GM03348 (cell line): Measurements from ENCODE around the gene C3.
A peak's percentile ranks its signal among the peaks of the same experiment; 100 is the strongest.

Experiments used
- DNase-seq: peaks from one replicate; pipeline ENCODE4 v3.0.0; 2012; ENCODE audit warnings: low spot score

C3 gene

DNA sequence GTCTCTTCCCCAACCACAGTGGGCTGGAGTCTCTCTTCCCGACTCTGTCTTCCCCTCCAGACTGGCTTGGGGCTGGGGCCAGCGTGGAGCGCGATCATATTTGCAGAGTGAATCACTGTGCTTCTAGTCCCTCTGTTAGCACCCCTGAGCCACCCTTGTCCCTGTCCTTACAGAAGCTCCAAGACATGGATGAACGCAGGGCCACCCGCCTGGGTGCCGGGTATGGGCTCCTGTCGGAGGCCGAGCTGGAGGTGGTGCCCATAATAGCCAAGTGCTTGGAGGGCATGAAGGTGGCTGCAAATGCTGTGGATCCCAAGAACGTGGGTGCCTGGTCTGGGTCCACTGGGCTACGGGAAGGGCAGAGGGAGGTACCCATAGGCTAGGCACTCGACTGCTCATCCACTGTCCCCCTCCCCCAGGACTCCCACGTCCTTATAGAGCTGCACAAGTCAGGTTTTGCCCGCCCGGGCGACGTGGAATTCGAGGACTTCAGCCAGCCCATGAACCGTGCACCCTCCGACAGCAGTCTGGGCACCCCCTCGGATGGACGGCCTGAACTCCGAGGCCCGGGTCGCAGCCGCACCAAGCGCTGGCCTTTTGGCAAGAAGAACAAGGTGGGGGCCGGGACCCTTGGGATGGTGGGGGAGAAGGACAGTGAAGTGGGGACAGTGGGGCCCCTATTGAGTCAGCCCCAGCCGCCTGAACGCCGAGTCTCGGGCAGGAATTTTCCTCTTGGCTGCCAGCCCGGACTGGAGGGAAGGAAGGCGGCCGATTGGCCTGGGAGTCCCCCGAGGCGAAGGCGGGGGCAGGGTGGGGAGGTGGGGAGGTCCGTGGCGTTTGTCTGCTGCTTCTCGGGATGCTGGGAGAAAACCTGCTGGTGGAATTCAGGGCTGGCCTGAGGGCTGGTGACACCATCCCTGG, 24.2 kb upstream of the C3 start:
- DNase-seq = peak; percentile 93

DNA sequence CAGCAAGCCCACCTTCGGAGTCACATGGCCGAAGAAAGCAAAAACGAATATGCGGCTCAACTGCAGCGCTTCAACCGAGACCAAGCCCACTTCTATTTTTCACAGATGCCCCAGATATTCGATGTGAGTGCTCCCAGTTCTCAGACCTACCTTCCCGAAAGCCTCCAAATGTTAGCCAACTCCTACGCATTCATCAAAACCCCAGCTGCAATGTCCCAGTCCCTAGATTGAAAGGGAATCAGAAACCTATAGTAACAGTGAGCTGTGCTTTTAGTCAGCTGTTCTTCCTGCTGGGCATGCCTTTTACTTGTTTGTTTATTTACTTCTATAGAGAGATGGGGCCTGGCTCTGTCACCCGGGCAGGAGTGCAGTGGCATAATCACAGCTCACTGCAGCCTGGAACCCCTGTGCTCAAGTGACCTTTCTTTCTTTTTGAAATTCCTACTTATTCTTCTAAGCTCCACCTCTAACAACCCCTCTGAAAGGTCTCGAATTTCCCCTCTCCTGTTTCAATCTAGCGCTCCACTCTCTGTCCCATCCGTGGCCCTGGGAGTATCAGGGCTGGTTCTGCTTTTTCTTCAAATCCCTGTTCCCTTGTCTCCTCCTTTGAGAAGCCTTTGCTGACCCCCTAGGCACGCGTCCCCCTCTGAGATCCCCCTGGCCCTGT, 23.4 kb upstream of the C3 start:
- DNase-seq = no peak

DNA sequence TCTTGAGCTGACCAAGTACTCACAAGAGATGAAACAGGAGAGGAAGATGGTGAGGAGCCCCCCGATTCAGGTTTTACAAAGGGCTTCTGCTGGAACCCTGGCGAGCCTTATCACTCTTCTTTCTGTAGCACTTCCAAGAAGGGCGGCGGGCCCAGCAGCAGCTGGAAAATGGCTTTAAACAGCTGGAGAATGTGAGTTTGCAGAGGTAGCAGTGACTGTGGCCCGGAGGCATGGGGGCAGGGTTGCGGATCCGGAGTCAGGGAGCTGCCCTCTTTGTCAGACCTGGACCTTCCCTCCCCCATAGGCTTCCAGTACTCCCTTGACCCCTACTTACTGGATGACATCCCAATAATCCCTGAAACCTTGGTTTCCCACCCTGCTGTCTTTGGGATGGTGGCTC, 22.6 kb upstream of the C3 start:
- DNase-seq = no peak

DNA sequence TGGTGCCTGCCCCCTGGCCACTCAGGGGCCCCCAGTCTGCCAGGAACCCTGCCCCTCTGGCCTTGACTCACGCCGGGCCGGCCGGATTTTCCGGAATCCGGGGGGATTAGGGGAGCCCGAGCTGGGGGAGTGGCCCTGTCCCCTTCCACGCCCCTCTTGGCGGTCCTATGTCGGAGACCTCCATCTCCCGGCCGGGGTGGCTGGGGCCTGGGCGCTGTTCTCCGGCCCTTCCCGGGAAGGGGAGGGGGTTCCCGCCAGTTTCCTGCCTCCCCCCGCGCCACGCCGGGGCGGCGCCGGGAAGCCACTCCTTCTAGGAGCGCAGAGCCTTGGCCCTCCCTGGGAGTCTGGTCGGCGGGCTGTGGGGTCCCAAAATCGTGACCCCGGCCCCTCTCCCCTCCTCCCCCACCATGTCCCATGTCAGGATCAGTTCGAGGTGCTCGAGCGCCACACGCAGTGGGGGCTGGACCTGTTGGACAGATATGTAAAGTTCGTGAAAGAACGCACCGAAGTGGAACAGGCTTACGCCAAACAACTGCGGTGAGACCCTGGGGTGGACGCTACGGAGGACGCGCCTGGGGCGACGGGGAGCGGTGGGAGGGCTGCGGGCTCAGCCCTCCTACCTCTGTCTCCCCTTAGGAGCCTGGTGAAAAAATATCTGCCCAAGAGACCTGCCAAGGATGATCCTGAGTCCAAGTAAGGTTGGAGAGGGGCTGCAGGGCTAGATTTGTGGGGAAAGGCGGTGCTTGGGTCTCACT, 20.3 kb upstream of the C3 start:
- DNase-seq = peak; percentile 54

DNA sequence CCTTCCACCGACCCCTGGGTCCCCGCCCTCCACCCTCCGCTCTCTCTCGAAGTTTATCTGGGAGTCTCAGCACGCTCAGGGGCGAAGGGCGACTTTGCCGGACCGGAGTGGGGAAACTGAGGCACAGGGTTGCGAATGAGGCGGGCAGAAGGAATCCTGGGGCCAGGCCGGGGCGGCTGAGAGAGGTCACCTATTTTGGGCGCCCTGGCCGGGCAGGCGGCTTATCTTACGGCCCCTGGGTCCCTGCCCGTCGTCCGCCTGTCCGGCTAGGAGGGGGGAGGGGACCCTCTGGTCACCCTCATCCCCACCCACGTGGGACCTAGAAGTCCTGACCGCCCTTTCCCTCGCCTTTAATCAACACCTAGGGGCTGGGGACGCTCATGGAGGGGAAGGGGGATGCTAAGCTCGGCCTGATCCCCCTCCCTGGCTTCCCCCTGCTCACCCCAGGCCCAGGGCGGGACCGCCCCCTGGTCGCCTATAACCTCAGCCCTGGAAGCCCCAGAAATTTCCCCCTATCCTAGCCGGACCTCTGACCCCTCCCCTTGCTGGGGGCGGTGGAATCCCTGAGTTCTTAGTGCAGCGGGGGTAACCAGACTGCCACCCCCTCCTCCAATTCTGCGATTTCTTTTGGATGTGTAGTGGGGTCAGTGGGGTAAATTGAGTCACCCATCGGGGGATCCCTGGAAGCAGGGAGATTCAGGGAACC, 19.6 kb upstream of the C3 start:
- peak; percentile 50 for DNase-seq

DNA sequence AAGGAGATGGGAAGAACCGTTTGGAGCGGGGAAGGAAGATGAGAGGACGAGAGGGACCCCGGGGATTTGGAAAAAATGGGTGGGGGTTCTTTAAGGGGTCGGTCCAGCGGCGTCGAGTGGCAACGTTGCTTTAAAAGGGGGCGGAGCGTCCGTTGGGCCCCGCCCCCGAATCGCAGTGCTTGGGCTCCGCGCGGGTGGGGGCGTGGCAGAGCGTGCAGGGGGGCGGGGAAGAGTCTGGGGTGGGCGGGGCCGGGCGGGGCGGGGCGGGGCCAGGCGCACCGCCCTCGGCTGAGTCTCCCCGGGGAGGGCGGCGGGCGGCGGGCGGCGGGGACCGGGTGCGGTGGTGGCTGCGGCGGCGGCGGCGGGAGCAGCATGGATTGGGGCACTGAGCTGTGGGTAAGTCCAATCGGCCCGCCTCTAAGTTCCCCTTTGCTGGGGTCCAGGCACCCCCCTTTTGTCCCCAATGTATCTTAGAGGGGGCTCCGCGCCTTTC, 19.0 kb upstream of the C3 start, which contains the start of gene TRIP10:
TSS of gene TRIP10 (plus strand) at position 291 of the 493 bp plus-strand sequence. CDS start at position 373, 82 bp downstream.
- DNase-seq = peak; percentile 96

DNA sequence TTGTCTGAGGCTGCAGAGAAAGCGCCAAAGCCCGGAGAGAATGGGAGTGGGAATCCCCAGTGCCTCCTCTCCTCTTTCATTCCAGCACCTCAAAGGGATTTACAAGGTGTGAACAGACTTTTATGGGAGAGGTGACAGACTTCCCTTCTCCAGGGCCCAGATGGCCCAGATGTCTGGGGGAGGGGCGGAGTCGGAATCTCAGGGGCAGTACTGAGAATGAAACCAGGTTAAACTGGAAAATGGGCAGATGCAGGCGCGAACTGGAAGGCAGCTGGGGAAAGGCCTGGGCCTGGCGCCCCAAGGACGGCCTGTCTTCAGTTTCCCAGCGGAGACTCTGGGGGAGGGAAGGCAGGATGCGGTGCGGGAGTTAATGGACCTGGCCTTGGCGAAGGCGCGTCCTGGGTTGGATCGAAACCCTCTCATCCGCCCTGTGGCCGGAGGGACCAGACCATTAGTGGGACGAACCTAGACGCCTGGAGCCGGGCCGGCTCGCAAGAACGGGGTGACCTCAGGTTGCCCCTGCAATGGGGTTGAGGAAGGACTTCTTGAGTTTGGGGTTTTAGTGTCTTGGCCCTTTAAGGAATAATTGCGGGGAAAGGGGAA, 18.4 kb upstream of the C3 start:
- no peak for DNase-seq

DNA sequence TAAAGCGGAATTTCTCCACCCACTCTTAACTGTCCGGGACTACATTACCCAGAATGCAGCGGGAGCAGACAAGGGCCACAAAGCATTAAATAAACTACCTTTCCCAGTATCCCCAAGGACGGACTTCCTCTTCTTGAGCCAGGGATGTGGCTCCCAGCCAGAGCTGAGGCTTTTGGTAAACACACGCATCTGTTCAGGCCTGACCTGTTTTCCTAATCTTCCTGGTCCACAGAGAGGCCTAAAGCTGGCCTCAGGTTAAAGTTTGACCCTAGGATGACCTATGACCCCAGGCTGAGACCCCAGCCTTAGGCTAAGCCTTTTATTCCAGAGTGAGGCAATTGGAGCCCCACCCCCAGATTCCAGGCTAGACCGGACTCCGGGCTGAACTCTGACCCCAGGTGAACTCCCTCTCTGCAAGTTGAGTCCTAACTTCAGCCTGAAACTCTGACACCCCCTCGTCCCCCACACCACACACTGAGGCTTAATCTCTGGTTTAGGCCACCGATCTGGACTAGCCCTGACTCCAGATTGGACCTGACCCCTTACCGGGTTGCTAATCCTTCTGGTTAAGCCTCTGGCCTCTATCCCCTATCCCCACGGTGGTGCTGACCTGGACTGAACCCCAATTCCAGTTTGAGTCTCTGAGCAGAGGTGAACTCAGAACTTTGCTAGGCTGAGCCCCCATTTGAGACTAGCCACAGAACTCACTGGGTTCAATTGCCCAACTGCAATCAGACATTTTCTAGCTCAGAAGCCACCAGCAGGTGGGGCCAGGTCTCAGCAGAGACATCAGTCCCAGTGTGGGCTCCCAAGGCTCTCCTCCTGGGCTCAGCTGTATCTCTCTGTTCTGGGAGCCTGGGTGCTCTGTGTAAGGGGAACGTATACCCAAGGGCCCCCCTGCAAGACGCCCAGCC, 17.7 kb upstream of the C3 start:
- peak; percentile 69 for DNase-seq

DNA sequence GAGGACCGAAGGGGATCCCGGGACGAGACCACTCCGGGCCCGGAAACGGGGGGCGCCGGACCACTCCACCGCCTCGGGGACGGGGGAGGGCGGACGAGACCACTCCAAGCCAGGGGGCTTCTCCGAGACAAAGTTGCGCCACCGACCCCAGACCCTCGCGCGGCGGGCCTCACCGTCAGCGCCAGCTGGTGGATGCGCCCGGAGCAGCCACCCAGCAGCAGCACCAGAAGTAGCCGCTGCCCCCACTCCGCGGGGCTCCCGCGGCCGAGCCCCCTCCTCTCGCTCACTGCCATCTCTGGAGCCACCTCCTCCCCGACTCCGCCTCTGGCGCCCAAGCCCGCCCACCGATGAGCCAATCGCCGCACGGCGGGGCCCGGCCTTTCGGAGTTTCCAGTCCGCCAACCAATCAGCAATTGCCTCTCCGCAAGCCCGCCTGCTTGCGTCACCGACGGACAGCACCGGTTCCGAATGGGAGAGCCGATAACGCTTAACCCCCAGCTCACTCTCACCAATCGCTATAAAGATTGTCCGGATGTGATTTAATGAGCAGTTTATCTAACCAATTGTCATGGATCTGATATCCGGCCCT, 16.9 kb upstream of the C3 start, which contains the start of gene GPR108:
TSS of gene GPR108 (minus strand) at position 297 of the 589 bp plus-strand sequence. CDS start at position 293, 4 bp downstream.
- DNase-seq = peak; percentile 99

DNA sequence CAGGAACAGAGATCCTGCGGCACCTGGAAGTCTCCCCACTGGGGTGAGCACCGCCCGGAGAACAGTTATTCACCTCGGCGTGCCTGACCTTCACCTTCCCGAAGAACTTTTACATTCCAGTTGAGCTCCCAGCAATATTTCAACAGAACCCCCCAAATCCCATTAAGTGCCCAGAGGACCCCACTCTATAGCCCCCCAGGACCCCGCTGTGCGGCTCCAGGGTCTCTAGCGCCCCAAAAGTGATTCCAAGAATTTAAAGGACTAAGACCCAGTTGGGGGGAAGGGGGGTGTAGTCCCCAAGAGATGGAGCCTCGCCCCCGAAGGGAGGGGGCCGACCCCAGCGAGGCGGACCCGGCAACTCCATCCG, 16.4 kb upstream of the C3 start:
- no peak for DNase-seq

DNA sequence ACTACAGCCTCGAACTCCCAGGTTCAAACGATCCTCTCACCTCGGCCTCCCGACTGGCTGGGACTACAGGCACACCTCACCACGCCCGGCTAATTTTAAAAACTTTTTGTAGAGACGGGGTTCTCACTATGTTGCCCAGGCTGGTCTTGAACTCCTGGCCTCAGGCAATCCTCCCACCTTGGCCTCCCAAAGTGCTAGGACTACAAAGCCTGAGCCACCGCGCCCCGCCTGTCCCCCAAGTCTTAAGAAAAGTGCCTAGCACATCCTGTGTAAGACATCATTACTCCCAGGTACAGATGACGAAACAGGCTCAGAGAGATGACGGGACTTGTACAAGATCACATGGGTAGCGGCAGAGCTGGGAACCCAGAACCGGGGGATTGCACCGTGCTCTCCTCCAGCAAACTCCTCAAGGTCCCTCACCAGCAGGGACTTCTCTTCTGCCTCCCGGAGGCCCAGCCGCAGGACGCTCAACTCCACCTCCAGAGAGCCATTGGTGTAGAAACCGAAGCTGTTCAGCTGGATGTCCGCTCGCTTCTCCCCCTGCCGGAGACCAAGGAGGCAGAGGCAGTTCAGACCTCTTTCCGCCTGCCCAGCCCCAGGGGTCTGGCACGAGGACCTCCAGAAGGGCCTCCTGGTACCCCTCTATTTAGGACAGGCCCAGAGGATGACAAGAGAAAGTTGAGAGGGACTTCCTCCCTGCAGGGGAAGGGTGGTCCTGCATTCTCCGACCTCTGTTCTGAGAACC, 15.9 kb upstream of the C3 start:
- DNase-seq = peak; percentile 87

DNA sequence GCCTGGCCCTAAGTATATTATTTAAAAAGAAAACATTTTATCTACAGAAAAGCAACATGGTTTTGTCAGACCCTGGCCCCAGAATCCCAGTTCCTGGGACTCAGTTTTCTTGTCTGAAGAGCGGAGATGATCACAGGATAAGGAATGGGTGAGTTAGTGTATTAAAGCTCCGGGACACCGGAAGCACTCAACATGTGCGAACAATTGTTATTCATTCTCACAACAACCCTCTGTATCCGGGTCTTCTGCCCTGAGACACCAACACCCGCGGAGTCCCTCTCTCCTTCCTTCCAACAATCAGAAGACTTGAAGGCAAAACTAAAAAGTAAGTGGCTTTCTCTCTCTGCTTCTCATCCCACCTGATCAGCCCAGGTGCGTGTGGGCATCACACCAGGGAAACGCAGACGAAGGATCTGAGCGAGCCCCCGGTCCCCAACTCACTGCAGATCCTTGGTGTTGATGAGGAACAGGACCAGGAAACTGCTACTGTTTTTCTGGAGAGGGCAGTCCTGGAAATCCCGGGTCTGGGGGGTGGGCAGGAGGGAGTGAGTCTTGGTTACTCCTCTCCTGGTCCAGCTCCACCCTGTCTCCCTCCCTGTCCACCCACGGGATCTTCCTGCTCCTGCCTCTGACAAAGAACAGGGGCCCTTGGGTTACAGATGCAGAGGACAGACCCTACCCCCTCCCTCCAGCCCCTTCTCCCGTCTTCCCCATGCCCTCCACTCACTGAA, 14.9 kb upstream of the C3 start:
- no peak for DNase-seq

DNA sequence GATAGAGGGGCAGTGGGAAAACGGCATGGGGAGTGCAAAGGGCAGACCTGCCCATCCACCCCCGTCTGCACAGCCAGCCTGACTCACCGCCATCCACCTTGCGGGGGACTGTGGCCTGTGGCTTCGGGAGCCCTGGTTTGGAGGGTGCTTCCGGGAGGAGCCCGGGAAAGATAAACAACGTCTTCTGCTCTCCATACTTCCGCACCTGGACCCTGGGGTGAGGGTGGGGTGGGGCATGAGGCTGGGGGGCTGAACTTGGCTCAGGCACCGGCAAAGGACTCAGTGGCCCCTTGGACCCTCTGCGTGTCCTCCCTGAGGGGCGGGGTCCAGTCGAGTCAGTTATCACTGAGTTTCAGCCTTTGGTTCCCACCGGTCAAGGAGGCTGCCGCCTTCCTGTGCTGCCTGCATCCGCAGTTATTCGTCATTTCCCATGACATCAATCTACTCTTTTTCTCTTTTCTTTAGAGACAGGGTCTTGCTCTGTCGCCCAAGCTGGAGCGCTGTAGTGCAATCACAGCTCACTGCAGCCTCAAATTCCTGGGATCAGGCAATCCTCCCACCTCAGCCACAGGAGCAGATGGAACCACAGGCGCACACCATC, 13.7 kb upstream of the C3 start:
- DNase-seq = no peak

DNA sequence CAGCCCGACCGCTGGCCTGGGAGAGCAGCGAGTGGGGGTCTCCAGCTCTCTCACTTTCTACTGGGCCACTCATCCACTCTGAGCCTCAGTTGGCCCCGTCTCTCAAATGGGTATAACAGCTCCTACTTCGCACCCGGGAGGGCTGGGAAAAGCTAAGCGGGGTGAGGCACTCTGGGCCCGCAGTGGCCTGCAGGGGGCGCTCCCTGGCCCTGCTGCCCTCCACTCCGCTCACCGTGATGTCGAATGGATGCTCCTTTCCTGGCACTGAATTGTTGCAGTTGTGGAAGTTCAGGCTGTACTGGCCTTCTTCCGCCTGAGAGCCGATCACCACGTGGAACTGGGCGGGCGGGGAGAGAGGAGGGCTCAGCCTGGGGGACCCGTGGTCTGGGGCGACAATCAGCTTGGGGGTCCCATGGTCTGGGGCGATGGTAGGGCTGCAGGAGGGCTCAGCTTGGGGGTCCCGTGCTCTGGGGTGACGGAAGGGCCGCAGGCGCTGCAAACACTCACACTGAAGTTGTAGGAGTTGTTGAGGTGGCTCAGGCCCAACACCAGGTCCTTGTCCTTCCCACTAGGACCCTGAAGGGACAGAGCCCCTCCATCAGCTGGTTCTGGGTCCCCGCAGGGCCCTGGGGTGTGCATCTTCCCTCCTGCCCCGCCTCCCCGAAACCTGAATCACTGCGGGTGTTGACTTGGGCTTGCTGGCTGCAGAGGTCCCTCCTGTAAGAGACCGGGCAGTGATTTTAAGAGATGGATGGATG, 13.1 kb upstream of the C3 start:
- no peak for DNase-seq

DNA sequence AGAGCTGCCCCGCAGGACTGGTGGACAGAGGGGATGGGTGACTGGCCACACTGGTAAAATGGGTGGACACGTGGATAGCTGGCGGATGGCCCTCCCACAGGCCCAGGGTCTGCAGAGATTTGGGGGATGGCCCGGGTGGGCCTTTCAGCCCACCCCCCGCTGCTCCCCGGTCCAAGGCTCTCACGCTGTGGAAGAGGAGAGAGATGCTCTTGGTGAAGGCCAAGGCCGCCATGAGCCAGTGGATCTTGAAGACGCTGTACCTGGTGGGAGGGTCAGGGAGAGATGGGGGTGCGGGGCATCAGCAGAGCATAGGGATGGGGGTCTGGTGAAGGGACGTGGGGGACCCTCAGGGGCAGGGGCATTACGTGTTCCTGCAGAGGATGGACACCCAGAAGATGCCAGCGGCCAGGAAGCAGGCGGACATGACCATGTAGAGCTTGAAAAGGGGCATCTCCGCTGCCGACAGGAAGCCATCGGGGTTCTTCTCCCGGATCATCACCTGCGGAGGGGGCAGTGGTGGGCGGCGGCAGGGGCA, 12.4 kb upstream of the C3 start:
- DNase-seq = no peak

DNA sequence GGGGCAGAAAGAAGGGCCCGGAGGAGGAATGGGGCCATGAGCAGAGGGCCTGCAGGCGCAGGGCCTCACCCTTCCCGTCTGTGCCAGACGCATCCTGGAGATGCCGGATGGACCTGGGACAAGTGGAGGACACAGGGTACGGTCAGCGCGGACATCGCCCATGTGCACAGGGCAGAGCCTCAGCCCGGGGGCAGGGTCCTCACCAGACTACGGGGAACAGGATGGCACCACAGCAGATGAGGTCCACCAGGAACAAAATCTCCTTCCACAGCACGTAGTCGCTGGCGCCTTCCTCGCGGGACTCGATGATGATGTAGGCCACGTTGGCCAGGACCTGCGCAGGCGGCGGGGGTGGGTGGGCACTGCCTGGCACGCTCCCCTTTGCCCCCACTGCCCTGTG, 11.4 kb upstream of the C3 start:
- no peak for DNase-seq
